Breast epithelium (tissue), 4 donors: ENCODE data around the gene EFR3B. TPM values are rescaled to one million over a fixed set of nuclear protein-coding genes. Genes with fewer than 3 reads are reported as not detected.

Experiments used
- DNase-seq, 2 donors: peaks; one replicate each; pipeline ENCODE4 v3.0.0-alpha.2; 2019; ENCODE audit warnings: low spot score in 2 of 2
- H3K27ac ChIP-seq, 2 donors: fragments of 200-600 bp; sonication (generic) in 1 of 2; one replicate each; pipeline ENCODE4 v1.5.1; 2016 to 2019; ENCODE audit warnings: mild to moderate bottlenecking in 1 of 2
- H3K27me3 ChIP-seq, 2 donors: fragments of 200-600 bp; sonication (generic) in 1 of 2; one replicate each; pipeline versions ENCODE4 v1.5.1 to v1.6.0; 2017 to 2019; ENCODE audit warnings: control low read depth in 1 of 2, mild to moderate bottlenecking in 1 of 2
- H3K36me3 ChIP-seq: fragments of 200-600 bp; one replicate; pipeline ENCODE4 v1.5.1; 2019
- H3K4me1 ChIP-seq, 2 donors: fragments of 200-600 bp; sonication (generic); one replicate each; pipeline ENCODE4 v1.5.1; 2016 to 2019; ENCODE audit warnings: control low read depth in 1 of 2
- H3K4me3 ChIP-seq, 3 donors: fragments of 200-600 bp; sonication (generic); 1 replicate in 2 of 3; 2 replicates in 1 of 3; pipeline ENCODE4 v1.5.1; 2016 to 2019; ENCODE audit warnings: mild to moderate bottlenecking in 3 of 3, moderate library complexity in 2 of 3
- H3K9me3 ChIP-seq, 2 donors: fragments of 200-600 bp; sonication (generic) in 1 of 2; one replicate each; pipeline ENCODE4 v1.5.1; 2016 to 2019; ENCODE audit warnings: control low read depth in 1 of 2
- CTCF ChIP-seq, 3 donors: fragments of 450-650 bp; IDR thresholded peaks; one replicate each; pipeline ENCODE4 v1.5.1; 2016 to 2017; ENCODE audit warnings: antibody characterized with exemption in 3 of 3, mild to moderate bottlenecking in 3 of 3, moderate library complexity in 3 of 3
- POLR2A ChIP-seq: fragments of 450-650 bp; IDR thresholded peaks from one replicate; pipeline ENCODE4 v1.6.1; 2016; ENCODE audit warnings: antibody characterized with exemption, mild to moderate bottlenecking, moderate library complexity
- POLR2AphosphoS5 ChIP-seq, 3 donors: sonication (generic); formaldehyde crosslinking; IDR thresholded peaks; one replicate each; pipeline ENCODE4 v1.6.1; 2017; ENCODE audit warnings: antibody characterized with exemption in 3 of 3
- intact Hi-C: fragments of 100-400 bp; cut with DNase I; formaldehyde crosslinking; loops from one replicate; pipeline ENCODE4 v1.15.1; 2023; ENCODE audit warnings: low total_unique reads
- total RNA-seq, 3 donors: library from RNA; depleted of rRNA; stranded (reverse); fragments of >200 nt; gene quantifications; one replicate each; pipeline ENCODE4 v1.1.0, GENCODE V29; 2016

The EFR3B gene
- total RNA-seq, 3 donors from 2014 or later, result 0.16 to 0.98 (median 0.73) TPM

DNA sequence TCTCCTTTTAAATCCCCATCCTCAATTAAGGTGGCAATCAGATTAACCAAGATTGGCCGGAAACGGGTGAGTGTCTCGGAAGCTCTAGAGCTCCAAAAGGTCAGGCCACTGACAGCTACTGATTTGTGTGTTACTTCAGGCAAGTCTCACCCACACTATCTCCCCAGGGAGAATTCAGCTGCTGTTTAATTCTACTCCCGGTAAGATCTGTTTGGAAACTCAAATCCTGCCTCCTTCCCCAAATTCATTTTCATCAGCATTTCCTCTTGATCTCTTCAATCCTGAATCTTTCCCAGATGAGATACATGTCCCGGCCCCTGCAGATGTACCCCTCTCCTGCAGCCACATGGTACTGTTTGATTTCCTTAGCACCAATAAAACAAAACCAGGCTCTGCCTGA lies 34.9 kb downstream of the EFR3B start:
- Histone ChIP-seq H3K4me1 (peaks cover 0 to 8% of the 10 kb centered on the region in 2 donors), H3K27ac (no peak overlapping the region), H3K9me3 (no peaks in the 10 kb centered on the region), H3K4me3 (no peak overlapping the region), H3K36me3 (no peaks in the 10 kb centered on the region), H3K27me3 (no peaks in the 10 kb centered on the region)
- intact Hi-C loops, result no loop called here
- TF ChIP-seq POLR2A, result no peak
- no peak for DNase-seq

DNA sequence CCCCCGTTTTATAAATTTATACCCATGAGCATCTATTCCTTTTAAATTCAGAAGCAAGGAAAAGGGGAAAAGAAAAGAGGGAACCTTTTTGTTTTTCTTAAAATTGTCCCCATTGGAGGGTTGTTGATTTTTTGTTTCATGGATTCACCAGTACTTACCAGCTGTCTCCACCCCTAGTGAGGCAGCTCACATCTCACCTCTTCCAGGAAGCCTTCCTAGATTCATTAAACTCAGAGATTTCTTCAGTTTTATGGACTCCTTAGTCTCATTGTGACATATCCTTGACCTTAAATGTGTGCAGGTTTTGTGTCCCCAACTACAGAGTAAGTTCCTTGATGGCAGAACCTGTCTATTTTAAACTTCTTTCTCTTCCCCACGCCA lies 35.9 kb downstream of the EFR3B start:
- Histone ChIP-seq H3K27me3 (no peaks in the 10 kb centered on the region), H3K9me3 (no peaks in the 10 kb centered on the region), H3K4me1 (peaks cover 0 to 8% of the 10 kb centered on the region in 2 donors), H3K36me3 (no peaks in the 10 kb centered on the region), H3K27ac (peak overlapping the region in 1 of 2 donors; percentile 66), H3K4me3 (peak overlapping the region in 1 of 3 donors; percentile 24)
- intact Hi-C loops, result no loop called here
- TF ChIP-seq POLR2A (no peak), POLR2AphosphoS5 (IDR thresholded peaks at IDR 0.05) (no peak), CTCF (IDR thresholded peaks at IDR 0.05) (no peak)
- DNase-seq, result no peak

DNA sequence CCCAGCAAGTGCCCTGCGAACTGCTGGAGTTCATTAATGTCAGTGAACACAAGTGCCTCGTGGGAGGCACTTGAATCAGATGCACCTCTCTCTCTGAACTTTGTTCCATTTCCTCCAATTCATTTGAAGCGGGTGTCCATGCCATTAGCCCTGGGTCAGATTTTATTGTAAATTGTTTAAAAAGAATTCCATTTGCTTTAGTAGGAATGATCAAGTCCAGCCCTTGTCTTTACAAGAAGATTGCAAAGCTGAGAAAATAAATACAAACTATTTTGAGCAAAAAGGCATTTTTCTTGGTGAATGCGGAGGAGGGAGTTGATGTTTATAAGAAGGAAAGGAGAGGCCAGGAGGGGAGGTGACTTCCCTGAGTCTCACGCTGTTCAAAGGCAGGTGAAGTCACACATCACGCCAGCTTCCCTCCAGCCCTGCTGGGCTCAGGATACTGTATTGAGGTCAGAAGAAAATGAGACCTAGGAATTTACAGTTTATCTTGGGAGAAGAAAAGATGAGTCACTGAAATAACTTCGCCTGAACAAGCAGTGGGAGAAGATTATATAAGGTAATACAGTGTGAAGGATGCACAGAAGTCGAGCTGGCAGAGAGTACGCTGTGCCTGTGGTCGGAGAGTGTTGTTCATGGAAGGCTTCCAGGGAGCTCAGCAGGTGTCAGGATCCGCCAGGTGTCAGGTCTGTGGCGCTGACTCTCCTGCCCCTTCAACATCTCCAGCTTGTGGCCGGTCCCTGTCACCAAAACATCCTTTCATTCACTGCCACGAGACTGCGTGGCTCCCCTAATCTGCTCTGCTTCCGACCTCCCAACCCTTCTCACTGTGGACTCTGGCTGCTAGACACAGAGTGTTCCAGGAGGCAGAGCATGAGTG lies 36.5 kb downstream of the EFR3B start:
- H3K36me3 ChIP-seq, result no peaks in the 10 kb centered on the region
- peaks cover 0 to 8% of the 10 kb centered on the region in 2 donors for H3K4me1 ChIP-seq
- H3K27ac ChIP-seq, result peak overlapping the region in 1 of 2 donors; percentile 66
- TF ChIP-seq POLR2AphosphoS5 (IDR thresholded peaks at IDR 0.05) (no peak), POLR2A (no peak), CTCF (IDR thresholded peaks at IDR 0.05) (no peak)
- H3K27me3 ChIP-seq, result no peaks in the 10 kb centered on the region
- DNase-seq, result peak in 1 of 2 donors; percentile 49
- intact Hi-C loops, result no loop called here
- H3K4me3 ChIP-seq, result peak overlapping the region in 1 of 3 donors; percentile 24
- no peaks in the 10 kb centered on the region for H3K9me3 ChIP-seq

DNA sequence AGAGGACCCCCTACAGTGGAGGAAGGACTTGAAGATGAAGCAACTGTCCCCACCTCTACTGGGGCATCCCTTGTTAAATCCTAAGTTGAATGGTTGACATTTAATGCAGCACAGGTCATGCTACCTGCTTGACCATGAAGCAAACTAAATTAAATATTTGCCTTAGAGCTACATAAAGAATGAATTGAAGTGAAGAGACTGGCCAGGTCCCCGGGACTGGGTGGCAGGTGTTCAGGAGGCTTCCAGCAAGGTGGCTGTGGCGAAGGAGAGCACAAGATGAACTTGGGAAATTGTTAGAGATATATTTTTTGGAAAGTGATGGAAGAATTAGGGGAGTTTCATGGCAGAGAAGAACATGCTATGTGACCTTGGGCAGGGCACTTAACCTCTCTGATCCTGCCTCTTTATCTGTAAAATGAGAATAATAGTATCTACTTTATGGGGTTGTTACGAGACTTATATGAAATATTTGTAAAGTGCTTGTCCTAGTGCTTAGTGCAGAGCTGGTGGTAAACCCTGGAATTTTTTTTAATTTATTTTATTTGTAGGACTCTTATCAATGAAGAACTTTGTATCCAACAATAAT lies 37.3 kb downstream of the EFR3B start:
- peak overlapping the region in 1 of 3 donors; percentile 24 for H3K4me3 ChIP-seq
- intact Hi-C loops, result no loop called here
- DNase-seq, result no peak
- TF ChIP-seq POLR2AphosphoS5 (IDR thresholded peaks at IDR 0.05), result no peak
- TF ChIP-seq POLR2A, result no peak
- TF ChIP-seq CTCF (IDR thresholded peaks at IDR 0.05), result no peak
- no peaks in the 10 kb centered on the region for H3K36me3 ChIP-seq
- H3K27ac ChIP-seq, result peak overlapping the region in 1 of 2 donors; percentile 66
- H3K4me1 ChIP-seq, result peaks cover 0 to 8% of the 10 kb centered on the region in 2 donors
- H3K9me3 ChIP-seq, result no peaks in the 10 kb centered on the region
- H3K27me3 ChIP-seq, result no peaks in the 10 kb centered on the region

GRCh38 chr2:25081237-25081790 lies 39.4 kb downstream of the EFR3B start:
- H3K36me3 ChIP-seq, result no peaks in the 10 kb centered on the region
- DNase-seq, result no peak
- no peak overlapping the region for H3K4me3 ChIP-seq
- intact Hi-C loops, result no loop called here
- H3K27ac ChIP-seq, result no peak overlapping the region
- TF ChIP-seq CTCF (IDR thresholded peaks at IDR 0.05) (no peak), POLR2A (no peak), POLR2AphosphoS5 (IDR thresholded peaks at IDR 0.05) (no peak)
- peaks cover 0 to 8% of the 10 kb centered on the region in 2 donors for H3K4me1 ChIP-seq
- no peaks in the 10 kb centered on the region for H3K27me3 ChIP-seq
- H3K9me3 ChIP-seq, result no peaks in the 10 kb centered on the region
